ENCODE measurements around the gene LRIG1. TPM values are rescaled to one million over a fixed set of nuclear protein-coding genes. Genes with fewer than 3 reads are reported as not detected.

The LRIG1 gene
- total and polyA plus RNA-seq, 2 experiments from 2014 or later: 8.2 to 13.3 TPM

GRCh38 chr3:66536791-66537190 lies 36.0 kb upstream of the LRIG1 start:
- no peaks in the 10 kb centered on the region for H3K27me3 ChIP-seq
- H3K79me2 ChIP-seq: no peaks in the 10 kb centered on the region
- DNase-seq (ENCODE audit: low spot score): no peak
- TF ChIP-seq, protein P1, sequence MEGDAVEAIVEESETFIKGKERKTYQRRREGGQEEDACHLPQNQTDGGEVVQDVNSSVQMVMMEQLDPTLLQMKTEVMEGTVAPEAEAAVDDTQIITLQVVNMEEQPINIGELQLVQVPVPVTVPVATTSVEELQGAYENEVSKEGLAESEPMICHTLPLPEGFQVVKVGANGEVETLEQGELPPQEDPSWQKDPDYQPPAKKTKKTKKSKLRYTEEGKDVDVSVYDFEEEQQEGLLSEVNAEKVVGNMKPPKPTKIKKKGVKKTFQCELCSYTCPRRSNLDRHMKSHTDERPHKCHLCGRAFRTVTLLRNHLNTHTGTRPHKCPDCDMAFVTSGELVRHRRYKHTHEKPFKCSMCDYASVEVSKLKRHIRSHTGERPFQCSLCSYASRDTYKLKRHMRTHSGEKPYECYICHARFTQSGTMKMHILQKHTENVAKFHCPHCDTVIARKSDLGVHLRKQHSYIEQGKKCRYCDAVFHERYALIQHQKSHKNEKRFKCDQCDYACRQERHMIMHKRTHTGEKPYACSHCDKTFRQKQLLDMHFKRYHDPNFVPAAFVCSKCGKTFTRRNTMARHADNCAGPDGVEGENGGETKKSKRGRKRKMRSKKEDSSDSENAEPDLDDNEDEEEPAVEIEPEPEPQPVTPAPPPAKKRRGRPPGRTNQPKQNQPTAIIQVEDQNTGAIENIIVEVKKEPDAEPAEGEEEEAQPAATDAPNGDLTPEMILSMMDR (IDR thresholded peaks at IDR 0.05; ENCODE audit: poor library complexity): no peak
- TF ChIP-seq EZH2phosphoT487 (IDR thresholded peaks at IDR 0.05; ENCODE audit: low read depth, severe bottlenecking, unreplicated experiment) (no peak), EZH2 (IDR thresholded peaks at IDR 0.05; ENCODE audit: borderline replicate concordance) (no peak)
- no peaks in the 10 kb centered on the region for H4K20me1 ChIP-seq (ENCODE audit: insufficient read depth, poor library complexity, severe bottlenecking)
- no peaks in the 10 kb centered on the region for H3K9me2 ChIP-seq (replicated peaks; ENCODE audit: insufficient read depth)
- H3K4me3 ChIP-seq: no peak overlapping the region
- H3K4me1 ChIP-seq (ENCODE audit: insufficient read depth): no peaks in the 10 kb centered on the region
- no peak overlapping the region for H3K4me2 ChIP-seq
- no peak overlapping the region for H3K27ac ChIP-seq
- no peaks in the 10 kb centered on the region for H3K36me3 ChIP-seq (replicated peaks; ENCODE audit: insufficient read depth, low read depth)
- H3K9me3 ChIP-seq (ENCODE audit: low read depth): no peaks in the 10 kb centered on the region
- H2AFZ ChIP-seq: no peak overlapping the region
- WGBS (ENCODE audit: low lambda C conversion rate, missing lambda C conversion rate): 100% methylated on average over 2 of the region's 2 CpGs

- H3K79me2 ChIP-seq: no peaks in the 10 kb centered on the region
- peak; percentile 10 for DNase-seq (ENCODE audit: low spot score)
- H3K9me2 ChIP-seq (replicated peaks; ENCODE audit: insufficient read depth): no peaks in the 10 kb centered on the region
- H2AFZ ChIP-seq: no peak overlapping the region
- WGBS (ENCODE audit: low lambda C conversion rate, missing lambda C conversion rate): 42% methylated on average over 6 of the region's 6 CpGs
- no peaks in the 10 kb centered on the region for H3K36me3 ChIP-seq (replicated peaks; ENCODE audit: insufficient read depth, low read depth)
- no peak for TF ChIP-seq EZH2 (IDR thresholded peaks at IDR 0.05; ENCODE audit: borderline replicate concordance)
- TF ChIP-seq, protein P1 (IDR thresholded peaks at IDR 0.05; ENCODE audit: poor library complexity): no peak
- peak; percentile 80 for TF ChIP-seq EZH2phosphoT487 (IDR thresholded peaks at IDR 0.05; ENCODE audit: low read depth, severe bottlenecking, unreplicated experiment)
- no peaks in the 10 kb centered on the region for H3K4me1 ChIP-seq (ENCODE audit: insufficient read depth)
- H3K9me3 ChIP-seq (ENCODE audit: low read depth): no peaks in the 10 kb centered on the region
- no peak overlapping the region for H3K27ac ChIP-seq
- no peaks in the 10 kb centered on the region for H4K20me1 ChIP-seq (ENCODE audit: insufficient read depth, poor library complexity, severe bottlenecking)
- H3K4me2 ChIP-seq: no peak overlapping the region
- no peak overlapping the region for H3K4me3 ChIP-seq
- no peaks in the 10 kb centered on the region for H3K27me3 ChIP-seq
Observed at GRCh38 chr3:66534304-66534845, 33.6 kb upstream of the LRIG1 start.

DNA sequence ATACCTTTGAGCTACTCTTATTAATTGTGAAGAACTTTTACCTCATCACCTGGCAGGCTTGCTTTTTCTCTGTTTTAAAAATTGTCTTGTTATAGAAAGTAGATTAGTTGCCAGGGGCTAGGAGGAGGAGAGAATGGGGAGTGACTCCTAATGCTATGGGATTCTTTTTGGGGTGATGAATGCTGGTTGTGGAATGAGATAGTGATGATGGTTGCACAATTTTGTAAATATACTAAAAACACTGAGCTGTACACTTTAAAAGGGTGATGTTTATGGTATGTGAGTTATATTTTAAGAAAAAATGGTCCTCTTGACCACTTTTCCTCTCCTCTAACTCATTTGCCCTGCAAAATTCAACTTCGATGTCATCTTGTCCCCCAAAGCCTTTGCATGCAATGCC lies 31.8 kb upstream of the LRIG1 start:
- Histone ChIP-seq H3K79me2 (no peaks in the 10 kb centered on the region), H3K9me2 (replicated peaks; ENCODE audit: insufficient read depth) (no peaks in the 10 kb centered on the region), H3K4me2 (no peak overlapping the region), H3K36me3 (replicated peaks; ENCODE audit: insufficient read depth, low read depth) (no peaks in the 10 kb centered on the region), H2AFZ (no peak overlapping the region), H3K4me3 (no peak overlapping the region), H3K9me3 (ENCODE audit: low read depth) (no peaks in the 10 kb centered on the region), H3K27me3 (no peaks in the 10 kb centered on the region), H3K27ac (no peak overlapping the region), H3K4me1 (ENCODE audit: insufficient read depth) (no peaks in the 10 kb centered on the region), H4K20me1 (ENCODE audit: insufficient read depth, poor library complexity, severe bottlenecking) (no peaks in the 10 kb centered on the region)
- TF ChIP-seq, protein P1 (IDR thresholded peaks at IDR 0.05; ENCODE audit: poor library complexity): no peak
- no peak for TF ChIP-seq EZH2phosphoT487 (IDR thresholded peaks at IDR 0.05; ENCODE audit: low read depth, severe bottlenecking, unreplicated experiment)
- no peak for TF ChIP-seq EZH2 (IDR thresholded peaks at IDR 0.05; ENCODE audit: borderline replicate concordance)
- no peak for DNase-seq (ENCODE audit: low spot score)
- WGBS (ENCODE audit: low lambda C conversion rate, missing lambda C conversion rate): 96% methylated on average over 1 of the region's 1 CpG
